HCEC 1CT (cell line): ENCODE measurements around the gene MRPS2.
"Not testable (repeated sequence)": the region's sequence is repeated elsewhere in the genome, so short reads cannot be mapped to it uniquely, and the experiment has no call there.

ENCODE experiments used
- DNase-seq: peaks from one replicate; pipeline ENCODE4 v3.0.0-alpha.2; 2017

MRPS2 gene

GRCh38 chr9:135500525-135501260, at the start of gene MRPS2:
TSS of gene MRPS2 (plus strand) at chr9:135500682. CDS start at chr9:135500711, 29 bp downstream.
- DNase-seq = peak; percentile 84

- no peak for DNase-seq
Observed at GRCh38 chr9:135450956-135451355, 49.5 kb upstream of the MRPS2 start.

DNA sequence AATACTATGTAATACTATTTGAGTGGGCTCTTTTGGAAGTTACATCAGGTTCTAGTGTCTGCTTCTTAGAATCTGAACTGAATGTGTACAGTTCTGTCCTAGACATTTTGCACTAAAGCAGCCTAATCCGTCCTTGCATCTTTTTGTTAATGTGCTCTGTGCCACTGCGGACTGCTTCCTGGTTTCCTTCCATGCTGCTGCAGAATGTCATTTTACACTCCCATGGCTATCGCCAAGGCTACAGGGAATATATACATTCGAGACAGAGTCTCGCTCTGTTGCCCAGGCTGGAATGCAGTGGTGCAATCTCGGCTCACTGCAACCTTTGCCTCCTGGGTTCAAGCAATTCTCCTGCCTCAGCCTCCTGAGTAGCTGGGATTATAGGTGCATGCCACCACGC, 48.6 kb upstream of the MRPS2 start:
- not testable (repeated sequence) for DNase-seq

GRCh38 chr9:135454737-135455136, 45.7 kb upstream of the MRPS2 start:
- no peak for DNase-seq

GRCh38 chr9:135455401-135456030, 45.0 kb upstream of the MRPS2 start:
- no peak for DNase-seq

DNA sequence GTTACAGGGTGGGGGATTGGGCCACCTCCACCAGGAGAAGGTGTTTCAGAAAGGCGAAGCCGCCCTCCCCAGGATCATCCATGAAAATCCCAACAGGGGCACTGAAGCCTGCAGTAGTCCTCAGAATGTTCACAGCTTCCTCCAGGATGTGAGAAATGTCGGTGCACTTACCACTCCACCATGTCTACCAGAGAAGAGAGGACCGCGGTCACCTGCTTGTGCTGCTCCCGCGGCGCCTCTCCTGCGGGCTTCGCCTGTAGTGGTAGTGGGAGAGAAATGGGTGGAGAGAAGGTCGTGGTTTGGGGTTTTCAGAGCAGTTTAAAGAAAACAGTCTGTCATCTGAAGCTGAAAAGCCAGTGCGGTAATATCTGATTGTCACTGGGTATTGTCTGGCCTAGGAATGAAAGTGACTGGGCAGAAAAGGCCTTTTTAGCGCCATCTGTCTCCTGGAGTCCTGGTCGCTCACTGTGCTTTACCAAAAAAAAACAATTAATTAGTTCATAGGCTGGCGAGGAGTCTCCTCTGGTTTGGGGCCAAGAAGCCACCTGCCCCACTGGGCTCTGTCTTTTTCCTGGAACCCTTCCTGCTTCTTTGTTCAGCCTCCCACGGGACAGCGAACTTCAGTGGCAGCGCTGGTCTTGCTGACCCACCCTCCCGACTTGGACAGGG, 43.9 kb upstream of the MRPS2 start:
- no peak for DNase-seq

GRCh38 chr9:135458478-135458877, 42.0 kb upstream of the MRPS2 start:
- not testable (repeated sequence) for DNase-seq

DNA sequence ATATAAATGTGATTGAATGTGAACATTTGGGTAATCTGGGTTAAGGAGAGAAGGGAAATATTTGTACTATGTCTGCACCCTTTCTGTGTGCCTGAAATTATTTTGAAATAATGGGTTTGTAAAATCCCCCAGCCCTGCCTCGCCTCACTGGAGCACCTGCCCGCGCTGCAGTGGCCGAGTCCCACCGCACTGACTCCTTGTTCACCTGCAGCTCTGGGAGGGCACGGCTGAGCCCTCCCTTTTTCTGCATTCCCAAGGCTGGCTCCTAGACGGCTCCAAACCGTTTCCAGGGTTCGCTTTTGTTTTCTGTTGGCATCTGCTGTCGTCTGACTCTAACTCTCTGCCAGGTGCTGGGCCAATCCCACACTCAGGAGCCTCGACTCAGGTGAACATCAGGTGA, 38.5 kb upstream of the MRPS2 start:
- no peak for DNase-seq

- peak; percentile 42 for DNase-seq
Observed at GRCh38 chr9:135463140-135463539, 37.3 kb upstream of the MRPS2 start.

DNA sequence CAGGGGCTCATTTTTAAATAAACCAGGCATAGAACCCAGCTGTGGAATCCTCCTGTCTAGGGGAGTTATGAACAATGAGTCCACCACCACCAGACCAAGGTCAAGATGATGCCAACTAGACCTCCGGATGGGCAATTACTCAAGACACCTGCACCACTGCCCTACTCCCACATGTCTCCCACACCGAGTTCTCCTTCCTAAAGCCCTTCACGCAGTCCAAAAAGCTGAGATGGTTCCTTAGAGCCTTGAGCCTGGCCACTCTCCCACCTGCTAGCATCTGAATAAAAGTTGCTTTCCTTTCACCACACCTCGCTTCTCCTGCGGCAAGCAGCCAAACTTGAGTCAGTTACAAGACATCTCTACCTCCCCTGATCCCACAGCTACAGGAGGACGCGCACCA, 36.3 kb upstream of the MRPS2 start:
- DNase-seq = no peak

- DNase-seq = peak; percentile 34
Observed at GRCh38 chr9:135468854-135469521, 31.5 kb upstream of the MRPS2 start.

DNA sequence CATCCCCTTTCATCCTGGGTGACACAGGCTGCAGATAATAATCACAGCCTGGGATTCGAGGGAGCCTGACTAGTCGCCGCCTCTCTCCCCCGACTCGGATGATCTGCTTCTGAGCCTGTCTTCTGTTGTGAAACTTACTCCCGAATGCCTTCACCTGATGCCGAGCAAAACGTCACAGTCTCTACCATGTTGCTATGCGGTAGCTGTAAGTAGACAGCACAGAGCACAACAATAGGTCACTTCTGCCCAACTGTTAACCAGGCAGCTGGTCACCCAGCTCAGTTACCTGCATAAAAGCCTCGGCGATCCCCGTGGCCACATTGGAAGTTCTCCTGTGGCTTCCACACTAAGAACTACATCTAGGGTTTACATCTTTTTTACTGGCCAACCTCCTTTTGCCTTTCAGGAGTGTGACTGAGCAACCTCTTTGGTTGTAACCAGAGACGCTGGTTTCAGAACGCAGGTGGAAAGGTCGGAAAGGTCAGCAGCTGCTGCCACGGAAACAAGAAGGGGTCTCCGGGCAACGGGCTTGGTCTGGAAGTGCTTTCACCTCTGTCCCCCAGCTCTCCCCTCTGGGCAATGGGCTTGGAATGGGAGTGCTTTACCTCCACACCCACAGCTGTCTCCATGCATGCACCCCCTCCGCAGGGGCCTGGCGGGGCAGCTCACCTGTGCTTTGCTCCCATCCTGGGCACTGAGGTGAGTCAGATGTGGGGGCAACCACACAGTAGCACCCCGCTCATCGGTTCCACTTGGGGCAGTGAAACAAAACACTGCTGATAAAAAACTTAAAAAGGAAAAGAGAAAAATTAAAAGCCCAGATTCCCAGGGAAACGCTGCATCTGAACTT, 28.5 kb upstream of the MRPS2 start:
- DNase-seq = no peak

GRCh38 chr9:135473972-135474543, 26.4 kb upstream of the MRPS2 start:
- no peak for DNase-seq

DNA sequence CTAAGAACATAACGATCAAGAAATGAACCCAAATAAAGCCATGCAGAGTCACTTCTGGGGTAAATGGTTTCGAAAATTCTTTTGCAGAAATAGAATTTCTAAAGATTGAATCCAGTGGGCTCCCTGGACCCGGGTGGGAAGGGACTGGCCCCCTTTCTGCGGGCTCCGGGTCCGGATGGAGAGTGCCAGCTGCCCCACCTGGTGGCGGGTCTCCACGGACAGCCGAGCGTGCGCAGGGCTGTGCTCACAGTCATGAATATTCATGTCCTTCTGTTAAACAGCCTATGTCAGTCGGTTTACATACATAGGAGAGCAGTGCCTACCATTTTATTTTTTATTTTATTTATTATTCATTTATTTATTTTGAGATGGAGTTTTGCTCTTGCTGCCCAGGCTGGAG, 25.6 kb upstream of the MRPS2 start:
- DNase-seq = no peak

DNA sequence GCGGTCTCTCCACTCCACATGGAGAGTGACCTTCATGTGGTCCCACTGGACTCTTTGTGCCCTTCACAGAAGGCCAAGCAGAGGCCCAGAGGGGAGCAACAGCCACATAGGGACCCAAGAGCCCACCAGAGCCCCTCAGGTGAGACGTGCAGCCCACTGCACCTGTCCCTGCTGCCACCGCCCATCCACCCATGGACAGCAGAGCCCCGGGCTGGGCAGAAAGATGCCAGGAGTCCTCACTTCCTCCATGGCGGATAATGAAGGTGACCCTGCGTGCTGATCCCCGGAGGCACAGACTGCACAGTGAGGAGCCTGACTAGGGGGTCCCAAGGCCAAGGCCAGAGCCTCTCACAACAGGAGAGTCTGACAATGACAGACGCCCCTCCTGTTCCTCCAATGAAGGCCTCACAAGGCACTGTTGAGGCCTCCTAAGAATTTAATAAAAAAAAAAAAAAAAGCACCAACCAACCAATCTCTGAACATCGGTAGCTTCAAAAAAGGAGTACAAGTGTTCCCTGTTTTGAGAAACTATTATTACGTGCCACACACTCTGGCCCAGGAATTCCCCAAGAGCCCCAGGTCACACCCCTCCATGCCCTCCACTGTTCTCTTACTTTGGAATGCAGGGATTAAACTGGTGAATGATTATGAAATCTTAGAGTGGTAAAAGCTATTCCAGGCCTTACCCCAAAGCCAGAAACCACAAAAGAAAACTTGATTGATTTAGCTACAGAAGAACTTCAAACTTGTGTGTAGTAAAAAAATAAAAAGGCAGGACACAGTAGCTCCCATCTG, 23.7 kb upstream of the MRPS2 start:
- DNase-seq = peak; percentile 15

DNA sequence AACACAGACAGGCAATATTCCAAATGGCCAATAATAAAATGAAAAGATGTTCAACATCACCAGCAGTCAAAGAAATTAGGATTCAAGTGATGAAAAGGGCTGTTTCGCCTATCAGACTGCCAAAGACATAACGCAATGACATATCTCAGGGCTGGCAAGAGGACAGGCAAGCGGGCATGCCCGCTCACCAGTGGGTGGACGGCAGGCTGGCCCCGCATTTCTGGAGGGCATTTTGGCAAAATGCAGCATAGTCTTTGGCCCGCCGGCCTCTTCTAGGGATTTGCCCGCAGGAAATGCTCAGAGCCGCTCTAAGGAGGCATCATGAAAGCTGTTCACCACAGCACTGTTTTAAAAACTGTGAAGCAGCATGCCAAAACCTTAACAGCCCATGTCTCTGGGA, 22.3 kb upstream of the MRPS2 start:
- no peak for DNase-seq

DNA sequence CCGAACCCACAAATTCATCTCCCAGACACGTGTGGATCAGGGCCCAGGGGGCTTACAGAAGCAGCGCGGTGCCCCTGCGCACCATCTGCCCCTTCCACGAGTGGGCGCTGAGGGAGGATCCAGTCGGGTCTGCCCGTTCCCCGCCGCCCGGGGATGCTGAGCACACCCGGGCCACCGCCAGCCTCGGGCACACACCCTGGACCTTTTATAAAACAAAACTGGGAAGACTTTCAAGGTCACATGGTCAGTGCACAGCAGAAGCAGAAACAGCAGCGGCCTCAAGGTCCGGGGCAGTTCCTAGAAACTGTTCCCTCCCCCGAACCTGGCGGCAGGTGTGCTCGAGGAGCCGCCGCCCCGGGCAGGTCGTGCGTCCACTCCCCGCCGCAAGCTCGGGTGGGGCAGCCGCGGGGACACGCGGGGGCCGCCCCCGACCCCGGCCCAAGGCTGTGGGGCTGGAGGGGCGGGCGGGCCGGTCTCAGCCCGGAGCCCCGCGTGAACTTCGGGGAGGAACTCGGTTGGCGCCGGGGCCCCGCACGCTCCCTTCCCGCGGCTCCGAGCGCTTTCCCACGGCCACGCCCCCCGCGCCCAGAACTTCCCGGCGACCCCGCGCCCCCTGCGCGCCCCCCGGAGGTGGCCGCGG, 21.5 kb upstream of the MRPS2 start:
- no peak for DNase-seq

- DNase-seq = no peak
Observed at GRCh38 chr9:135479469-135480052, 20.9 kb upstream of the MRPS2 start, which contains the start of gene PPP1R26. TSS of gene PPP1R26 (plus strand) at chr9:135479782. CDS start at chr9:135484511, 4,729 bp downstream.

- peak; percentile 42 for DNase-seq
Observed at GRCh38 chr9:135480071-135480939, 20.2 kb upstream of the MRPS2 start.
